NCI-H460 (cell line): ENCODE measurements around the gene RNU1-2. TPM values are rescaled to one million over a fixed set of nuclear protein-coding genes. Genes with fewer than 3 reads are reported as not detected.
"Not testable (repeated sequence)": the region's sequence is repeated elsewhere in the genome, so short reads cannot be mapped to it uniquely, and the experiment has no call there.

ENCODE experiments used
- DNase-seq: peaks from one replicate; pipeline ENCODE4 v3.0.0-alpha.2; 2016; ENCODE audit warnings: low read depth; ENCODE audit errors: extremely low read depth
- total RNA-seq: library from RNA; depleted of rRNA; stranded (reverse); fragments of >200 nt; shearing (Covaris generic); gene quantifications from 2 replicates; pipeline ENCODE4 v1.2.3, GENCODE V29; 2014

The RNU1-2 gene
- total RNA-seq, 1 experiment from 2014 or later, result under 0.01 TPM

- DNase-seq, result no peak
These were observed 11.1 kb downstream of the RNU1-2 start for GRCh38 chr1:16906873-16907272.

GRCh38 chr1:16907870-16908758, 12.3 kb downstream of the RNU1-2 start:
- no peak for DNase-seq

- not testable (repeated sequence) for DNase-seq
These were observed 16.3 kb downstream of the RNU1-2 start for GRCh38 chr1:16911851-16912721.

GRCh38 chr1:16912742-16913141, 17.0 kb downstream of the RNU1-2 start:
- DNase-seq, result not testable (repeated sequence)

GRCh38 chr1:16913181-16913832, 17.5 kb downstream of the RNU1-2 start:
- DNase-seq, result no peak

- peak; percentile 82 for DNase-seq
These were observed 18.3 kb downstream of the RNU1-2 start for GRCh38 chr1:16913833-16914662.

GRCh38 chr1:16914928-16915626, 19.3 kb downstream of the RNU1-2 start:
- DNase-seq, result not testable (repeated sequence)

GRCh38 chr1:16915627-16915973, 19.8 kb downstream of the RNU1-2 start:
- no peak for DNase-seq

- not testable (repeated sequence) for DNase-seq
These were observed 20.5 kb downstream of the RNU1-2 start for GRCh38 chr1:16916036-16916880.

GRCh38 chr1:16918371-16918770, 22.6 kb downstream of the RNU1-2 start:
- DNase-seq, result no peak

- not testable (repeated sequence) for DNase-seq
These were observed 23.3 kb downstream of the RNU1-2 start for GRCh38 chr1:16918936-16919665.

GRCh38 chr1:16920951-16921350, 25.2 kb downstream of the RNU1-2 start:
- no peak for DNase-seq

- DNase-seq, result no peak
These were observed 25.8 kb downstream of the RNU1-2 start, which contains the start of gene CROCC for GRCh38 chr1:16921391-16922185. CROCC (plus strand) TSS chr1:16921931; CDS start chr1:16922019, 88 bp downstream.

- DNase-seq, result no peak
These were observed 26.7 kb downstream of the RNU1-2 start for GRCh38 chr1:16922466-16922865.

GRCh38 chr1:16922885-16923431, 27.2 kb downstream of the RNU1-2 start:
- no peak for DNase-seq

GRCh38 chr1:16924216-16924918, 28.6 kb downstream of the RNU1-2 start:
- DNase-seq, result no peak
